CD4-positive, alpha-beta memory T cell (primary cell): ENCODE measurements around the gene RIC8B. TPM values are rescaled to one million over a fixed set of nuclear protein-coding genes. Genes with fewer than 3 reads are reported as not detected.
A peak's percentile ranks its signal among the peaks of the same experiment; 100 is the strongest.

ENCODE experiments used
- CTCF ChIA-PET: fragments of 350-600 bp; sonication (Branson Sonifier 250); formaldehyde crosslinking; loops from one replicate; lab custom pipeline; 2021; ENCODE audit warnings: inconsistent platforms; ENCODE audit not compliant: partially characterized antibody; lab: Charles Lee
- POLR2A ChIA-PET: fragments of 350-600 bp; sonication (Branson Sonifier 250); formaldehyde crosslinking; loops from one replicate; lab custom pipeline; 2021; ENCODE audit not compliant: partially characterized antibody; lab: Charles Lee
- DNase-seq, 5 donors: peaks; one replicate each; pipeline versions ENCODE4 v3.0.0 to v3.0.0-alpha.2; 2020 to 2022; ENCODE audit warnings: mixed read lengths in 1 of 5
- H3K27ac ChIP-seq: one replicate; pipeline ENCODE4 v1.7.0; 2013; ENCODE audit warnings: low read depth, low read length
- H3K27me3 ChIP-seq: 2 replicates; pipeline ENCODE4 v1.7.0; 2013; ENCODE audit warnings: mild to moderate bottlenecking, low read length, moderate library complexity; ENCODE audit not compliant: insufficient read depth
- H3K36me3 ChIP-seq: 2 replicates; pipeline ENCODE4 v1.7.0; 2013; ENCODE audit warnings: mild to moderate bottlenecking, low read length, moderate library complexity; ENCODE audit not compliant: insufficient read depth
- H3K4me1 ChIP-seq: 2 replicates; pipeline ENCODE4 v1.7.0; 2013; ENCODE audit warnings: mild to moderate bottlenecking, low read length, moderate library complexity; ENCODE audit not compliant: insufficient read depth
- H3K4me3 ChIP-seq, 2 donors: one replicate each; pipeline ENCODE4 v1.7.0; 2013; ENCODE audit warnings: low read length in 2 of 2, mild to moderate bottlenecking in 1 of 2
- H3K9me3 ChIP-seq, 2 donors: one replicate each; pipeline ENCODE4 v1.7.0; 2013; ENCODE audit warnings: low read length in 2 of 2, control low read depth in 1 of 2; ENCODE audit not compliant: control insufficient read depth in 1 of 2
- H3K27ac Mint-ChIP-seq, 7 donors: one replicate each; pipeline ENCODE4 v1.8.0; 2020 to 2021; ENCODE audit warnings: mixed read lengths in 7 of 7, mild to moderate bottlenecking in 6 of 7, inconsistent platforms in 3 of 7, moderate library complexity in 3 of 7
- H3K27me3 Mint-ChIP-seq, 2 donors: one replicate each; pipeline ENCODE4 v1.8.0; 2020 to 2021; ENCODE audit warnings: mixed read lengths in 2 of 2
- H3K36me3 Mint-ChIP-seq, 2 donors: one replicate each; pipeline ENCODE4 v1.8.0; 2020 to 2021; ENCODE audit warnings: mixed read lengths in 2 of 2, inconsistent platforms in 1 of 2, mild to moderate bottlenecking in 1 of 2
- H3K4me1 Mint-ChIP-seq, 4 donors: one replicate each; pipeline ENCODE4 v1.8.0; 2020 to 2021; ENCODE audit warnings: mixed read lengths in 4 of 4, mild to moderate bottlenecking in 1 of 4
- H3K4me3 Mint-ChIP-seq, 8 donors: one replicate each; pipeline ENCODE4 v1.8.0; 2020 to 2021; ENCODE audit warnings: mixed read lengths in 8 of 8, mild to moderate bottlenecking in 7 of 8, moderate library complexity in 6 of 8, inconsistent platforms in 3 of 8
- H3K9me3 Mint-ChIP-seq, 8 donors: one replicate each; pipeline ENCODE4 v1.8.0; 2020 to 2021; ENCODE audit warnings: mixed read lengths in 8 of 8, mild to moderate bottlenecking in 5 of 8, inconsistent platforms in 3 of 8, moderate library complexity in 1 of 8
- intact Hi-C: fragments of 100-400 bp; cut with micrococcal nuclease; formaldehyde crosslinking; loops from one replicate; pipeline ENCODE4 v1.15.1; 2023
- polyA plus RNA-seq, 2 donors: library from polyadenylated mRNA; unstranded; fragments of 300-500 nt; fragmentation: Illumina TruSeq; gene quantifications; one replicate each; pipeline ENCODE4 v1.2.3, GENCODE V29; 2021
- total RNA-seq, 2 experiments: library from RNA; stranded (reverse); gene quantifications; one replicate each; pipeline ENCODE4 v1.2.3, GENCODE V29; 2021

Gene RIC8B
- total and polyA plus RNA-seq, 4 experiments from 2014 or later: 8.4 to 25.0 (median 16.6) TPM

DNA sequence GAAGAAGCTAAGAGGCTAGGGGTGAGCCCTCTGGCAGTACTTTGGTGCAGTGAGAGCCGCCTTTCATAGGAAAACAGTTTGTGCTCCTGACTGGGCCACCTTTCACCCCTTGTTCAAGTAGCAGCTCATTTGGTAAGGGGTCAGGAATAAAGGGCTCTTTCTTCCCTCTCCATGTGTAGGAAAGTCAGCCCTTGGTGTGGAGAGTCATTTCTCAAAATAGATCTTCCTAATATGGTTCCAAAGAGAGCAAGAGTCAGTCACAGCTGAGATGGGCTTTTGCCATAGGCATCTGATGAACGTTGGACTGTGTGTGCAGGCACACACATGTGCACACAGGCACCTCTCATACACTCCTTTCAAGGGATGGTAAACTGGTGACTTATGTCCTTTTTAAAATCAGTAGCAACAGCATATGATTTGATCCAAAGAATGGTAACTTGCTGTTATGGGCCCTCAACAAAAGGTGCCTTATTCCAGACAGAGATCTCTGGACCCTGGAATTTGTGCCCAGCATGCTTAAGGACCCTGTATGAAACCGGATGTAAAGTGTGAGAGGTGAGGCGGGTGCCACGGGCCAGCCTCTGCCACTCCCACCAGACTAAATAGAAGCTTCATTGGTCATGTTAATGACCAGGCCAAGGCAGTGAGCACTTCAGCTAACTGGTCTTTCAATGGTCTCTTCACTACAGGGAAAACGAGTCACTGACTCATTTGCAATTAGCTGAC is 16.7 kb upstream of the RIC8B start:
- Mint-ChIP-seq H3K36me3 (no peaks in the 10 kb centered on the region), H3K27ac (peak overlapping the region in 3 of 7 donors; percentile 19 to 34 (median 25)), H3K4me3 (no peak overlapping the region), H3K9me3 (no peaks in the 10 kb centered on the region), H3K4me1 (peaks cover 36 to 64% (median 47%) of the 10 kb centered on the region in 4 donors), H3K27me3 (no peaks in the 10 kb centered on the region)
- Histone ChIP-seq H3K4me1 (peaks cover 45% of the 10 kb centered on the region), H3K9me3 (no peaks in the 10 kb centered on the region), H3K4me3 (no peak overlapping the region), H3K27ac (no peak overlapping the region), H3K36me3 (no peaks in the 10 kb centered on the region), H3K27me3 (no peaks in the 10 kb centered on the region)
- POLR2A ChIA-PET: interaction anchor here (0.9 to 3.8 kb wide), 2 partner anchors 9 to 10 kb away, joined by 3 to 20 read pairs; no protein-coding TSS in a partner anchor
- CTCF ChIA-PET: interaction anchor here (1.4 kb wide), 1 partner anchor 10 kb away, joined by 5 read pairs; no protein-coding TSS in a partner anchor
- no peak for DNase-seq
- intact Hi-C loops: no loop called here

DNA sequence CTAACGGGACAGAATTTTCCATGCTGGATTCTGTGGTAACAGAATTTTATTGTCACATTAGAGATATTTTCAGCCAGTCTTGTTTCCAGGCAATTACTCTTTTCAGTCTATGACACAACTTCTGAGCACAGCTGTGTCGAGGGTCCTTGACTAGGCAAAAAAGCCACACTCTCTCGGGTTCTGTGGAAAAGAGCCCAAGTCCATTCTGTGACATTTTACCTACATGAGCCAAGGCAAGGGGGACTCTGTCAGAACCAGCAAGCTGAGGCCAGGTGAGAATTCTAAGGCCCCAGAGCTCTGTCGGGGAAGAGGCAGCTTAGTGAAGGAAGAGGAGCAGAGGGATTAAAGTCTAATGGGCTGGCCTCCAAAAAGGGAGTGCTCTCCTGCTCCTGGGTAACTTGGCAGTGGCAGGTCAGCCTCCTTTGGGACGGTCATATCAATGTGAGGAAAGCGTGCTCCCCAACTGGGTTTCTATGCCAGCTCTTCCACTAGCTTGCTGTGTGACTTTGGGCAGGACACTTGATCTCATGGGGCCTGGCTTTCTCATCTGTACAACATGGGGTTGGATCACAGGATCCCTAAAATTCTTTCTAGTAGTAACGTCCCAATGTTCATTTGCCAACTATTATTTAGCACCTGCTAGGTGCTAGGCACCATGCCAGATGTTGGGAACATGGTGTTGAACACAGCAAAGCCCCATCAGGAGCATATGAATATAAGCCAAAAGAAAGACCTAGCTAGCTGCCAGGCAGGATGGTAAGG is 16.0 kb upstream of the RIC8B start:
- Mint-ChIP-seq H3K36me3 (no peaks in the 10 kb centered on the region), H3K27me3 (no peaks in the 10 kb centered on the region), H3K4me3 (peak overlapping the region in 4 of 8 donors; percentile 13 to 68 (median 53)), H3K27ac (peak overlapping the region in 4 of 7 donors; percentile 84 to 94 (median 90)), H3K9me3 (no peaks in the 10 kb centered on the region), H3K4me1 (peaks cover 29 to 57% (median 40%) of the 10 kb centered on the region in 4 donors)
- CTCF ChIA-PET: interaction anchor here (1.4 kb wide), 1 partner anchor 10 kb away, joined by 5 read pairs; no protein-coding TSS in a partner anchor
- POLR2A ChIA-PET: interaction anchor here (0.9 to 3.8 kb wide), 2 partner anchors 9 to 10 kb away, joined by 3 to 20 read pairs; no protein-coding TSS in a partner anchor
- no peak for DNase-seq
- Histone ChIP-seq H3K36me3 (no peaks in the 10 kb centered on the region), H3K4me1 (peaks cover 37% of the 10 kb centered on the region), H3K27me3 (no peaks in the 10 kb centered on the region), H3K9me3 (no peaks in the 10 kb centered on the region), H3K27ac (no peak overlapping the region), H3K4me3 (no peak overlapping the region)
- intact Hi-C loops: no loop called here

DNA sequence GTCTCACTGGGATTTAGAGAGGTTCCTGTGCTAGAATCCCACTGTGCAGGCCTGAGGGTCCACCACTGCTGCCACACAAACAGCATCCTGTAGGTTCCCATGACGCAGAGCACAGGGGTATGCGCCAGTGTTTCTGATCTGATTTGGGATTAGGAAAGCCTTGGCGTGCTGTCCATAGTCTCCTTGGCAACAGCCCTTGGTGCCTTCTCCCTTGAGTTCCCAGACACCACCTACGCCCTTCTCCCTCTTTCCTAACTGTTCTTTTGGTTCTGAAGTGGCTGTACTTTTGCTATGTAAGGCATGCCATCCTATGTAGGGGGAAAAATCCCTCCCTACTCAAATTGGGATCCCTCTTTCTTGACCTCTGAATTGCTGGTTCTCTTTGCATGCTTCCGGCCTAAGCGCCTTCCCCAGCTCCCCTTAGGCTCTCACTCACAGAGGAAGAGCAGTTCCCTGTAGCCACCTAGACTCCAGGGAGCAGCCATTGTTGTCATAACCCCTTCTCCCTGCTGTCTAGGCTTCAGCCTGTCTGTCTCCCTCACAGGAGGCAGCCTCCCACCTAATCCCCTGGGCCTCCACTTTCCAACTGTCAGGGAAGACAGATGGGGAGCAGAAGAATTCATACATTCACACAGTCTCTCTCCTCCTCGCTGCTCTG is 14.8 kb upstream of the RIC8B start:
- H3K9me3 Mint-ChIP-seq: peaks cover 0 to under 1% (median 0%) of the 10 kb centered on the region in 8 donors
- Histone ChIP-seq H3K4me3 (peak overlapping the region in 1 of 2 donors; percentile 34), H3K9me3 (no peaks in the 10 kb centered on the region), H3K27ac (peak overlapping the region; percentile 64), H3K27me3 (no peaks in the 10 kb centered on the region), H3K36me3 (no peaks in the 10 kb centered on the region), H3K4me1 (peaks cover 26% of the 10 kb centered on the region)
- ChIA-PET CTCF (interaction anchor here (1.4 to 1.5 kb wide), 2 partner anchors 12 to 13 kb away, joined by 4 to 8 read pairs; no protein-coding TSS in a partner anchor), POLR2A (interaction anchor here (0.8 to 3.8 kb wide), 4 partner anchors 11 to 511 kb away, joined by 3 to 20 read pairs (median 4); no protein-coding TSS in a partner anchor)
- peak overlapping the region; percentile 89 to 98 (median 94) for H3K27ac Mint-ChIP-seq
- H3K4me3 Mint-ChIP-seq: peak overlapping the region; percentile 74 to 88 (median 86)
- H3K27me3 Mint-ChIP-seq: no peaks in the 10 kb centered on the region
- peaks cover 21 to 45% (median 30%) of the 10 kb centered on the region in 4 donors for H3K4me1 Mint-ChIP-seq
- no peaks in the 10 kb centered on the region for H3K36me3 Mint-ChIP-seq
- no peak for DNase-seq
- intact Hi-C loops: no loop called here

DNA sequence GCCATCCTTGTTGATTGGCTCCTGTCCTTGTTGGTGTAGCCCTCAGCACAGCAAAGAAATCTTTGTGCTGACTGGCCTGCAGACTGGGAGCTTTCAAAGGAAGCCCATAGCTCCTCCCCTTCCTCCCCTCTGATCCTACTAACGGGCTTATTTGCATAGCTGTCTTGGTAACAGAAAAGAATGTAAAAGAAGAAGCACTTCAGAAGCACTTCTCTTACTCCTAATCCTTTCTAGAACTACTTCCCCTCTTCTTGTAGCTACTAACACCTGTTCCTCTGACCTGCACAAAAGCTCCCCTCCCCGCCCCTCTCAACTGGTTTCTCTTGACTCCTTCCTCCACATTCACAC is 14.3 kb upstream of the RIC8B start:
- Histone ChIP-seq H3K27me3 (no peaks in the 10 kb centered on the region), H3K4me3 (peak overlapping the region in 1 of 2 donors; percentile 34), H3K27ac (peak overlapping the region; percentile 64), H3K4me1 (peaks cover 26% of the 10 kb centered on the region), H3K9me3 (no peaks in the 10 kb centered on the region), H3K36me3 (no peaks in the 10 kb centered on the region)
- H3K36me3 Mint-ChIP-seq: no peaks in the 10 kb centered on the region
- H3K9me3 Mint-ChIP-seq: peaks cover 0 to 1% (median 0%) of the 10 kb centered on the region in 8 donors
- ChIA-PET POLR2A (interaction anchor here (0.8 to 3.8 kb wide), 4 partner anchors 12 to 512 kb away, joined by 3 to 20 read pairs (median 4); no protein-coding TSS in a partner anchor), CTCF (interaction anchor here (1.4 to 1.5 kb wide), 2 partner anchors 11 to 13 kb away, joined by 4 to 8 read pairs; no protein-coding TSS in a partner anchor)
- peaks cover 19 to 41% (median 27%) of the 10 kb centered on the region in 4 donors for H3K4me1 Mint-ChIP-seq
- H3K4me3 Mint-ChIP-seq: peak overlapping the region; percentile 74 to 88 (median 86)
- DNase-seq: peak; percentile 38 to 62 (median 47)
- peak overlapping the region; percentile 89 to 98 (median 94) for H3K27ac Mint-ChIP-seq
- H3K27me3 Mint-ChIP-seq: no peaks in the 10 kb centered on the region
- intact Hi-C loops: no loop called here

DNA sequence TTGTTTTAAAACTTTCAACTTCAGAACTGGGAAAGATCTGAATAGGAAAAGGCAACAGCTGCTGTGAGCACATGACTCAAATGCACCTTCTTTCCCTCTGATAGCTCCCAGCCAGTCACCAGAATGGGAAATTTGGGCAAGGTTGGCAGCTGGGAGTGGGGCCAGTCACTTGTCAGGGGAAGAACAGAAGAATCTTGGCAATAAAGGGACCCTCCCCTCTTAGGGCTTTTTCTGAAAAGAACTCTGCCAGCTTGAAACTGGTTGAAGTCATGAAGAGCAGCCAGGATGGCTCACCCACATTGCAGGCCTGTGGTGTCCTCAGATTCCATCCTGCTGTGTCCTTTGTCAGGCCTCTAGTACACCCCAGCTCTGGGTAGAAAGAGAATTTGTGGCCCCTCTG is 10.3 kb upstream of the RIC8B start:
- no peak for DNase-seq
- H3K4me3 ChIP-seq: no peak overlapping the region
- no peaks in the 10 kb centered on the region for H3K36me3 ChIP-seq
- no peak overlapping the region for H3K27ac ChIP-seq
- intact Hi-C loops: no loop called here
- Mint-ChIP-seq H3K36me3 (no peaks in the 10 kb centered on the region), H3K4me1 (peaks cover 28 to 38% (median 32%) of the 10 kb centered on the region in 4 donors), H3K27ac (no peak overlapping the region), H3K4me3 (no peak overlapping the region), H3K27me3 (no peaks in the 10 kb centered on the region), H3K9me3 (peaks cover 0 to 1% (median 0%) of the 10 kb centered on the region in 8 donors)
- no peaks in the 10 kb centered on the region for H3K27me3 ChIP-seq
- ChIA-PET POLR2A (no interaction called here), CTCF (no interaction called here)
- no peaks in the 10 kb centered on the region for H3K9me3 ChIP-seq
- H3K4me1 ChIP-seq: peaks cover 24% of the 10 kb centered on the region

DNA sequence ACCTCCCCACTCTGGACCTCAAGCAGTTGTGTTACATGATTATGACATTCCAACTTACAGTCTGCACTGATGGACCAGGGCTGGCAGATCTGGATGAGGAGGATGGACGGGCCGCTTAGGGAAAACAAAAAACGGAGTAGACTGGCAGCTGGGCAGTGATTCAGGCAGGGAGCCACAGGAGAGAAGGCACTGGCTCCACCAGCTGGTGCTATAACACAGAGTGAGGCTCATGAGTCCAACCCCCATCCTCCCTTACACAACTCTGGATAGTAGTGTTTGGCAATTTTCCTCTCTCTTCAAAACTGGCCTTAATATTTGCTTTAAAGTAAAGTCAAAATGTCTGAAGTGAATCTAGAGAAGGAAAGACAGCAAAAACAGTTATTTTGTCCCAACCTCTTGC is 9.7 kb upstream of the RIC8B start:
- H3K27me3 Mint-ChIP-seq: no peaks in the 10 kb centered on the region
- no peaks in the 10 kb centered on the region for H3K9me3 ChIP-seq
- no peaks in the 10 kb centered on the region for H3K36me3 Mint-ChIP-seq
- POLR2A ChIA-PET: no interaction called here
- no peak overlapping the region for H3K4me3 ChIP-seq
- H3K9me3 Mint-ChIP-seq: peaks cover 0 to 1% (median 0%) of the 10 kb centered on the region in 8 donors
- CTCF ChIA-PET: interaction anchor here (2.6 kb wide), 1 partner anchor 12 kb away, joined by 9 read pairs; no protein-coding TSS in a partner anchor
- H3K27me3 ChIP-seq: no peaks in the 10 kb centered on the region
- H3K27ac ChIP-seq: no peak overlapping the region
- no peak overlapping the region for H3K4me3 Mint-ChIP-seq
- H3K4me1 Mint-ChIP-seq: peaks cover 24 to 32% (median 28%) of the 10 kb centered on the region in 4 donors
- peaks cover 19% of the 10 kb centered on the region for H3K4me1 ChIP-seq
- no peaks in the 10 kb centered on the region for H3K36me3 ChIP-seq
- intact Hi-C loops: no loop called here
- no peak for DNase-seq
- peak overlapping the region in 1 of 7 donors; percentile 14 for H3K27ac Mint-ChIP-seq
